NB4 (cell line): ENCODE data around the gene SLC41A3.

Experiments
- CTCF ChIP-seq: IDR thresholded peaks from one replicate; pipeline ENCODE4 v1.5.1; 2012; ENCODE audit warnings: low read depth, low read length
- POLR2A ChIP-seq: IDR thresholded peaks from 2 replicates; pipeline ENCODE4 v1.6.1; 2011; ENCODE audit warnings: mild to moderate bottlenecking; ENCODE audit not compliant: insufficient read length; ENCODE audit errors: extremely low read depth

GRCh38 chr3:126084768-126085180 is 850 bp upstream of the SLC41A3 start:
- no peak for TF ChIP-seq CTCF
- no peak for TF ChIP-seq POLR2A
